Hematopoietic multipotent progenitor cell treated with erythropoietin and hydrocortisone succinate and interleukin-3 and kit ligand, for 17 days (in vitro differentiated cells): Measurements from ENCODE around the gene SLC66A2.

Experiments used
- DNase-seq: peaks from one replicate; pipeline ENCODE4 v3.0.0-alpha.2; 2015; ENCODE audit warnings: low spot score

SLC66A2 gene

GRCh38 chr18:79919089-79919488 lies 32.4 kb downstream of the SLC66A2 start:
- no peak for DNase-seq

- no peak for DNase-seq
Observed at GRCh38 chr18:79918615-79919011, 32.8 kb downstream of the SLC66A2 start.

GRCh38 chr18:79917853-79918614 lies 33.4 kb downstream of the SLC66A2 start:
- DNase-seq = no peak

DNA sequence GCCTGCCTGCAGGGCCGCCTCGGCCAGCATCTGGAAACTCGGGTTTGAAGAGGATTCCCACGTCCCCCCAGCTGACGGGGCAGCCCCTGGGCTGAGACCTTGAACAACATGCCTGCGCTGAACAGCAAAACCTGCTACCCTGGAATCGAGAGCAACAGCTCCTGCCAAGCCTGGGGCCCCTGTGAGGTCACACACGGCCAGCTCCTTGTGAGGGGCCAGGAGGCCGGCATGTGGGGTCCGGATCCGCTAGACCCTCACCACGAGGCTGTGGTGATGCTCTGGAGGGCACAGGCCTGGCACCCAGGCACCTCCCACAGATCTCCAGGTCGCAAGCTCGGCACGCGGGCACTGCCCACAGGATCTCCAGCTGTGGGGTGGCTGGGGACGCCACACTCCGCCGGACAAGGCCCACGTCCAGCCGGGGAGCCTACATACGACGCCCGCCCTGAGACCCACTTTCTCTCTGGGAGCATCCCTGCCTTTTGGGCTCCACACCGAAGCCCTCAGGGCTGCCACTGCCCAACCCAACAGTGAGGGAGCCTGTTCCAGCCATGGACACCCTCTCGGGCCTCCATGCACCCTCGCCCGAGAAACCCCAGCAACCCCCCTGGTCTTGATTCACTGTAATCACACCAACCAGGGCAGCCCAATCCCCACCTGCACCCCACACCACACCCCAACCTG lies 34.1 kb downstream of the SLC66A2 start:
- no peak for DNase-seq

DNA sequence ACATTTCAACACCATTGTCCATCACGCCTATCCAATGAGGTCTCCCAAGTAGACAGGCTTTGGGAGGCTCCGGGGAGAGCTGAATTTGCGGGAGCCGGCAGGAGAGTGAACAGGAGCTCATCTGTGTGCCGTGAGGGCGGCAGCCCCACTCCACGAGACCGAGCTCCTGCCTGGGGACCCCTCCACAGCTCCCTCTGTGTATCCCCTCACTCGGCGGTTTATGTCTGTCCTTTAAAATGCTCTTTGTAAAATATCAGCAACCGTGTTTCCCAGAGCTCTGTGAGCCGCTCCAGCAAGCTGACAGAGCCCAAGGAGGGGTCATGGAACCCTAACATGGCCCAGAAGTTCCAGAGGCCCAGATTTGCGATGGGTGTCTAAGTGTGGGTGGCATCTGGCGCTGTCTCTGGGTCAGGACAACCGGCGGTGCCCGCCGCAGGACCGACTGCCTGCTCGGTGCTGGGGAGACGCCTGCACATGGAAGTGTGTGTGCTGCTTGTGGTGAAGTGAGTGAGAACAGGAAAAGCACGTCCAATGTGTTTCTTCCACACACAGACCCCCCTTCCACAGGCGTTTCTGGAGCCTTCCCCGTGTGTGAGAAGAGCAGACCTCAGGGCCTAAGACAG lies 34.8 kb downstream of the SLC66A2 start:
- DNase-seq = no peak

DNA sequence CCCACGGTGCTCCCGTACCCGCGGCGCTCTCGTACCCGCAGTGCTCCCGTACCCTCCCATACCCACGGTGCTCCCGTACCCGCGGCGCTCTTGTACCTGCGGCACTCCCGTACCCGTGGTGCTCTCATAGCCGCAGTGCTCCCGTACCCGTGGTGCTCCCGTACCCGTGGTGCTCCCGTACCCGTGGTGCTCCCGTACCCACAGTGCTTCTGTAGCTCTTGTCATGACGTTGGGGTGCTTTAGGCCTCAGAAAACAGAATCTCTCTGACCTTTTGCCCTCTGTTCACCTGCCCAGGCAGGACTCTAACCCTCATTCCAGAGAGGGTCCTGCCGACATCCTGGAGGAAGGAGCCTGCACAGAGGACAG lies 35.3 kb downstream of the SLC66A2 start:
- no peak for DNase-seq

DNA sequence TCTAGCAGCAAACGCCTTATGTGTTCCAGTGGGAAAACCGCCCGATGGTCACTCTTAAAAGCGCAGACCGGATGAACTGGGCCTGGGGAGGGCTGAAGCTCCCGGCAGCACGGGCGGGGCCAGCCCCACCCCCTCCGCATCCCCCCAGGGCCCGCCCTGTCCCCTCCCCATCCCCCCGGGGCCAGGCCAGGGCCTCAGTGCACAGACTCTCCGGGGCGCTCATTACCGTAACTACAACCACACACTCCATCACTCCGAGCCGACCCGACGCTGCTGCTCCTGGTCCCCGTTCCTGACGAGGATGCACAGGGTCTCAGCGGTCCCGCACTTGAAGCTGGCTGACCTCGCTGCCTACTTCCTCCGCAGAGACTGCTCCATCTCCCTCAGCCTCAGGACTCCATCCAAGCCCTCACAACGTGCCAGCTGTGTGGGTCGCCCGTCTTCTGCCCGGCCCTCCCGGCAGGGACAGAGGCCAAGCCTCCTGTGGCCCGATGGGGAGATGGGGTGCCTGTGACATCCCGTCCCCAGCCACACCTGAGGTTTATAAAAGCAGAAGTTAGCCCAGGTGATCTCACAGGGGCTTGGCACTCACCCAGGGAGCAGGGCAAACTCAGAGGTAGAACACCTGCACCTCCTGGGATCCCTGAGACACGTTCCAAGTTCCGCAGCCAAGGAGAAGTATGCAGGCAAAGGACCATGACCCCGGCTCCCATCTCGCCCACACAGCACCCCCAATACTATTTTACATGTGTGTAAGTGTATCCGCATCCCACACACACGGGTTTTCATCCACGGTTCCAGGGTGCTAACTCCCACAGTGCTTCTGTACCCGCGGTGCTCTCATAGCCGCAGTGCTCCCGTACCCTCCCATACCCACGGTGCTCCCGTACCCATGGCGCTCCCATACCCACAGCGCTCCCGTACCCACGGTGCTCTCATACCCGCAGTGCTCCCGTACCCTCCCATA lies 36.0 kb downstream of the SLC66A2 start:
- DNase-seq = no peak

DNA sequence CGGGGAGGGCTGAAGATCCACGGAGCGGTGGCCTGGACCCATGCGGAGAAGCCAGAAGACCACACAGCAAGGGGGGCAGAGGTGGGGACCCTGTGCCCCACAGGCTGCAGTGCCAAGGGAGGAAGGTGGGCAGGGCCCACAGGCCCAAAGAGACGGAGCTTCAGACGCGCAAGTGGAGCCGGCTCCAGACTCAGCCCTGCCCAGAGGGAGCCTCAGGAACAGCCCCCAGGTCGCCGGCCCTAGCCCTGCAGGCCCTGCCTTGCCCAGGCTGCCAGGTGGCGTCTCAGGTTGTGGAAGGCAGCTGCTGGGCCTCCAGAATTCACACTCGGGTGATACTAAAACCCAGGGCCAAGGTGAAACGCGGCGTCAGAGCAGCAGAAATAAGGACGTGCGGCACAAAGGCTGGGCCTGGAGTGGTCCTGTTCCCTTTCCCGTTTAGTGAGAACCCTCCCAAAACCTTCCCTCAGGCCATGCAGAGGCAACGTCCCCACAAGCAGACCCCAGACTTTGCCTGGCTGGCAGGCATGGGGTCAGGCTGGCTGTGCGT lies 36.8 kb downstream of the SLC66A2 start:
- DNase-seq = no peak

DNA sequence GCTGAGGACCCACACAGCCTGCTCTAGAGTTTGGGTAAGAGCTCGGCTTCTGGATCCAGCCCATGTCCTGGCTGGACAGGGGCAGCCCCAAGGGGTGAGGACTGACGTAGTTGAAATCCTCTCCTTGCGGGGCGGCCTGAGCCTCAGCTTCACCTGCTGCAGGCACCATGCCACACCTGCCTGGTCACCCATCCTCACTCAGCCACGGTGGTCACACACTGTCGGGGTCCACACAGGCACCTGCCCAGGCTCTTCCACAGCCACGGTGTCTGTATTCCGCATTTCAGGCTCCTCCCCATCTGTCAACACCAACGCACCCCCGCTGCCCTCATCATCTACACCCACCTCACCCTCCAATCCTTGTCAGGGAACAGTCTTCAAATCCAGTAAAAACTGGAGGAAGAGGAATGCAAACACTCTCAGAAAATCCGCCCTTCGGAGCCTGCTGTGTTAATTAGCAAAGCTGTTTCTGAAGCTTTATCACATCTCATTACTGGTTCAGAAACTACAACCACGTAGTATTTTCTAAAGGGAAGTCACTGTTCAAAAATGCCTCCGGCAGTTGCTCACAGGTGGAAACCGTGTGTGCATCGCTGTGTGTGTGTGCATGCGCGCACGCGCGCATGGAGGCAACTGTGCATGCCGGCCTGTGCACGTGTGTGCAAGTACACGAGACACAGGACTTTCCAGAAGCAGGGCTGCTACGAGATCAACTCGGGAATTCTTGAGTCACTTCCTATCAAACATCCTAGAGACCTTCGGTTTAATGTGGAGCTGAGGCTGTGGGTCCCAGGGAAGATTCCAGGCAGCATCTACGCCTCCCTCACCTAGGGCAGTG lies 38.2 kb downstream of the SLC66A2 start:
- DNase-seq = no peak

- no peak for DNase-seq
Observed at GRCh38 chr18:79912409-79912991, 39.0 kb downstream of the SLC66A2 start.

- DNase-seq = no peak
Observed at GRCh38 chr18:79911344-79912270, 39.8 kb downstream of the SLC66A2 start.

- no peak for DNase-seq
Observed at GRCh38 chr18:79910563-79911343, 40.7 kb downstream of the SLC66A2 start.

- DNase-seq = no peak
Observed at GRCh38 chr18:79906706-79907105, 44.7 kb downstream of the SLC66A2 start.

- DNase-seq = no peak
Observed at GRCh38 chr18:79905993-79906392, 45.5 kb downstream of the SLC66A2 start.

DNA sequence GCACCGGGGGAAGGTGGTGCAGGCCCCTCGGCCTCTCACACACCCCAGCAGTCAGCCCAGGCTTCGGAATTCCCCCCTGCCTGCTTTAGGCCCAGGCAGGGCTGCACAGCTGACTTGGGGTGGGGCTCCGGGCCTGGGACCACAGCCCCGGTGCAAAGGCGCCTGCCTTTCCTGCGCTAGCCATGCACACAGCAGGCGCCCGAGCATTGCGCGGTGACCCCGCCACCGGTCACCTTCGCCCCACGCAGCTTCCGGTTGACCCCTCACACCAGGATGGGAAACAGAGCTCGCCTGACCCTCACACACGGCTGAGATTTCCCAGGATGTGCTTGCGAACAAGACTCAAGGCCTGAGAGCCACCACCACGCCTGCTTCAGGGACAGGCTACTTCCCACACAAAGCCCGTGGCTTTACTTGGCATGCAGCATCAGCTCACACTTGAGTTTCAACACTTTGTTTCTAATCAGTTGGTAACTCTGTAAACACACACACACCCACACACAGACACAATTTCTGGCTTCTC lies 46.0 kb downstream of the SLC66A2 start:
- DNase-seq = no peak

DNA sequence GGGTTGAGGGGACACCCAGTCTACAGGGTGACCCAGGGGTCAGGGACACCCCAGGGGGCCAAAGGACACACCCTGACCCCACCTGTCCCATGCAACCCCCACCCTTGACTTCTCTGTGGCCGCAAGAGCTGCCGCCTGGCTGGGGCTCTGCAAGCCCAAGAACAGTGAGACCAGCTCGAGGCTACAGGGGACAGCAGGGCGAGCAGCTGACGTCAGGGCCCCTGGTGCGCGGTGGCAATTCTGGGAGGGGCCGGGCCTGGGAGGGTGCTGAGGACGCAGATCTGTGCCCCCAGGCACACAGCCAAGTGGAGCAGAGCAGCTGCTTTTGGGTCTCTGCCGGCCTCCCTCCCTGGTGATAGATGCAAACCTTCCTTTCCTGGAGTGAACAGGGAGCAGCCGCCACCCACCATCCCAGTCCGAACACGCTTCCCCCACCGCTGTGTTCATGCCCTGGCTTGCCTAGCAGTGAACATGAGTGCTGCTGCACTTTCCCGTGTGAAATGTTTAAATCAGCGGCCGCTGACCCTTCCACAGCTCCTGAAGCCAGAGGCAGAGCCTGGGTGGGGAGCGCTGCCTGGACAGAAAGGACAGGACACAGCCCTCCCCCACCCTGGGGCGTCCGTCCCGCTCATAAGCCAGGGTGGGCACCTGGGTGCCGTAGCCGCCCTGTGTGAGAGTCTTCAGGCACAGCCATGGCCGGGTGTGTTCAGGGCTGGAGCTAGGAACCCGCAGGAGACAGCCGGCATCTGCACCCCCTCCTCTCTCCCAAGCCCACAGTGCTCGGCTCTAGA lies 46.9 kb downstream of the SLC66A2 start:
- DNase-seq = no peak

- no peak for DNase-seq
Observed at GRCh38 chr18:79903787-79904356, 47.6 kb downstream of the SLC66A2 start.
